ENCODE results near the gene PRKCZ. TPM values are rescaled to one million over a fixed set of nuclear protein-coding genes. Genes with fewer than 3 reads are reported as not detected.

The PRKCZ gene
- total and polyA plus RNA-seq, 2 donors (not counting 1 experiment from before 2014, with no cell fraction given): 1.6 to 2.0 TPM

DNA sequence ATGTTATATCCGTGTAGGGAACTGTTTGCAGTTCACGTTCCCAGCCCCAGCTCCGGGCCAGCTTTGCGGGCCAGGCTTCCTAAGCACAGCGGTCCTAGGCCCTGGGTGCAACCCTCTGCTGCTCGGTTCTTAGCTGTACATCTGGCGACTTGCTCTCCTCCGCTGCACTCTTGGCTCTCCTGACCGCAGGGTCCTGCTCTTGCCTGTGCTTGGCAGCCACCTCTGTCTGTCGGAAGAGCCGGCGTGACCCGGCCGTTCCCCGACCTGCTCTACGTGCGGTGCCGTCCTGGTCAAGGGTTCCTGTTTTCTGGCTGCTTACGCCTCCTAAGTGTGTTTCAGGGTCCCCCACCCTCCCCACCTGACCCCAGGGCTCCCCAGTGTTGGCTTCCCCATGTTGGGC lies 107.6 kb downstream of the PRKCZ start:
- no peak overlapping the region for H3K27ac ChIP-seq (ENCODE audit: insufficient read depth, low read length)
- H3K36me3 ChIP-seq (ENCODE audit: control insufficient read depth, insufficient read depth, low read length): no peaks in the 10 kb centered on the region
- no peak overlapping the region for H3K4me3 ChIP-seq (replicated peaks in 1 of 4; ENCODE audit: control extremely low read depth in 1 of 4, insufficient read depth in 1 of 4, low read depth in 3 of 4, low read length in 4 of 4)
- no peaks in the 10 kb centered on the region for H4K20me1 ChIP-seq (ENCODE audit: control insufficient read depth, extremely low read depth, insufficient read depth, low read length)
- H3K9ac ChIP-seq (ENCODE audit: insufficient read depth, low read length): no peak overlapping the region
- H3K79me2 ChIP-seq (ENCODE audit: control insufficient read depth, insufficient read depth, low read length): no peaks in the 10 kb centered on the region
- H3K4me1 ChIP-seq (ENCODE audit: control insufficient read depth, extremely low read depth, insufficient read depth, low read length): no peaks in the 10 kb centered on the region
- no peak for DNase-seq (ENCODE audit: low read depth in 2 of 2)
- H3K9me3 ChIP-seq (ENCODE audit: control insufficient read depth, insufficient read depth, low read depth, low read length): no peaks in the 10 kb centered on the region
- H3K4me2 ChIP-seq (ENCODE audit: extremely low read depth, insufficient read depth, low read length): no peak overlapping the region
- H3K27me3 ChIP-seq (ENCODE audit: control insufficient read depth, insufficient read depth, low read length): no peaks in the 10 kb centered on the region
- H2AFZ ChIP-seq (ENCODE audit: low read length): no peak overlapping the region
- TF ChIP-seq EZH2 (IDR thresholded peaks at IDR 0.05; ENCODE audit: low read length, missing control alignments): no peak
- TF ChIP-seq, protein P1, sequence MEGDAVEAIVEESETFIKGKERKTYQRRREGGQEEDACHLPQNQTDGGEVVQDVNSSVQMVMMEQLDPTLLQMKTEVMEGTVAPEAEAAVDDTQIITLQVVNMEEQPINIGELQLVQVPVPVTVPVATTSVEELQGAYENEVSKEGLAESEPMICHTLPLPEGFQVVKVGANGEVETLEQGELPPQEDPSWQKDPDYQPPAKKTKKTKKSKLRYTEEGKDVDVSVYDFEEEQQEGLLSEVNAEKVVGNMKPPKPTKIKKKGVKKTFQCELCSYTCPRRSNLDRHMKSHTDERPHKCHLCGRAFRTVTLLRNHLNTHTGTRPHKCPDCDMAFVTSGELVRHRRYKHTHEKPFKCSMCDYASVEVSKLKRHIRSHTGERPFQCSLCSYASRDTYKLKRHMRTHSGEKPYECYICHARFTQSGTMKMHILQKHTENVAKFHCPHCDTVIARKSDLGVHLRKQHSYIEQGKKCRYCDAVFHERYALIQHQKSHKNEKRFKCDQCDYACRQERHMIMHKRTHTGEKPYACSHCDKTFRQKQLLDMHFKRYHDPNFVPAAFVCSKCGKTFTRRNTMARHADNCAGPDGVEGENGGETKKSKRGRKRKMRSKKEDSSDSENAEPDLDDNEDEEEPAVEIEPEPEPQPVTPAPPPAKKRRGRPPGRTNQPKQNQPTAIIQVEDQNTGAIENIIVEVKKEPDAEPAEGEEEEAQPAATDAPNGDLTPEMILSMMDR (conservative IDR thresholded peaks at IDR 0.05 in 1 of 2, IDR thresholded peaks at IDR 0.05 in 1 of 2; ENCODE audit: low read depth in 1 of 2, low read length in 2 of 2): no peak

DNA sequence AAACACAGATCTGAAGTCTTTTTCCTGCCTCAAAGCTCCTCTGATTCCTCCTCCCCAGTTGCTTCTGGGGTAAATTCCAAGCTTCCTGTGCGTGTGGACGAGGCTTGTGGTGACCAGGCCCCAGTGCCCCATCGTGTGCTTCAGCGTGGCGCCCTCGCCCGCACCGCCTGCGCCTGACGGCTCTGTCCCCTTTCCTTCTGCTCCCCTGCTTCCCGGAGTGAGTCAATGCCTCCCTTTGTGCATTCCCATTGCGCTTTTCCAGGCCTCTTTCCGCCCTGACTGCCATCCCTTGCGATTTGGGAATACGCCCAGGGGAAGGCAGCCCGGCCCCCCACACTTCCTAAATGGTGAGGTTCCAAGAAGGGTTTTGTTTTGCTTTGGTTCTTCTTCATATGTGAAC lies 108.1 kb downstream of the PRKCZ start:
- Histone ChIP-seq H3K4me2 (ENCODE audit: extremely low read depth, insufficient read depth, low read length) (no peak overlapping the region), H3K79me2 (ENCODE audit: control insufficient read depth, insufficient read depth, low read length) (no peaks in the 10 kb centered on the region), H3K9me3 (ENCODE audit: control insufficient read depth, insufficient read depth, low read depth, low read length) (no peaks in the 10 kb centered on the region), H3K36me3 (ENCODE audit: control insufficient read depth, insufficient read depth, low read length) (no peaks in the 10 kb centered on the region), H3K4me1 (ENCODE audit: control insufficient read depth, extremely low read depth, insufficient read depth, low read length) (no peaks in the 10 kb centered on the region), H3K27me3 (ENCODE audit: control insufficient read depth, insufficient read depth, low read length) (no peaks in the 10 kb centered on the region), H3K4me3 (replicated peaks in 1 of 4; ENCODE audit: control extremely low read depth in 1 of 4, insufficient read depth in 1 of 4, low read depth in 3 of 4, low read length in 4 of 4) (no peak overlapping the region), H2AFZ (ENCODE audit: low read length) (no peak overlapping the region), H3K27ac (ENCODE audit: insufficient read depth, low read length) (no peak overlapping the region), H3K9ac (ENCODE audit: insufficient read depth, low read length) (no peak overlapping the region), H4K20me1 (ENCODE audit: control insufficient read depth, extremely low read depth, insufficient read depth, low read length) (no peaks in the 10 kb centered on the region)
- DNase-seq (ENCODE audit: low read depth in 2 of 2): no peak
- TF ChIP-seq, protein P1 (conservative IDR thresholded peaks at IDR 0.05 in 1 of 2, IDR thresholded peaks at IDR 0.05 in 1 of 2; ENCODE audit: low read depth in 1 of 2, low read length in 2 of 2): no peak
- no peak for TF ChIP-seq EZH2 (IDR thresholded peaks at IDR 0.05; ENCODE audit: low read length, missing control alignments)

DNA sequence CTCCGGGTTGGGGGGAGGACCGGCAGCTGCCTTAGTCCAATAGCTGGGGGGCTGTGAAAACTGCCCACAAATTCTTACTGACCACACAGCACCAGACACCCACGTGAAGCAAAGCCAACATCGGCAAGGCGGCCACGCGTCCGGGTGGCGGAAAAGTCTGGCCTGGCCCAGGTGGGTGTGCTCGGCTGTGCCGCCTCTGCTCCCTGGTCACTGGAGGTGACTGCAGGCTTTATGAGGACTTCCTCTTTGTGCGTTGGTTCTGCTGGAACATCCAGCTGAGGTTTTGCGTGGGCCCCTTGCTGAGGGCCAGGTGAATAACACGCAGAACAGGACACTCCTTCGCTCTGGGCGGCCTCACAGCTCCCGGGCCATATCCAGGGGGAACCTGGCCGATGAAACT lies 108.9 kb downstream of the PRKCZ start:
- H4K20me1 ChIP-seq (ENCODE audit: control insufficient read depth, extremely low read depth, insufficient read depth, low read length): no peaks in the 10 kb centered on the region
- no peaks in the 10 kb centered on the region for H3K79me2 ChIP-seq (ENCODE audit: control insufficient read depth, insufficient read depth, low read length)
- H3K36me3 ChIP-seq (ENCODE audit: control insufficient read depth, insufficient read depth, low read length): no peaks in the 10 kb centered on the region
- no peaks in the 10 kb centered on the region for H3K4me1 ChIP-seq (ENCODE audit: control insufficient read depth, extremely low read depth, insufficient read depth, low read length)
- no peak overlapping the region for H3K4me2 ChIP-seq (ENCODE audit: extremely low read depth, insufficient read depth, low read length)
- H3K4me3 ChIP-seq (replicated peaks in 1 of 4; ENCODE audit: control extremely low read depth in 1 of 4, insufficient read depth in 1 of 4, low read depth in 3 of 4, low read length in 4 of 4): no peak overlapping the region
- TF ChIP-seq, protein P1 (conservative IDR thresholded peaks at IDR 0.05 in 1 of 2, IDR thresholded peaks at IDR 0.05 in 1 of 2; ENCODE audit: low read depth in 1 of 2, low read length in 2 of 2): no peak
- no peak for TF ChIP-seq EZH2 (IDR thresholded peaks at IDR 0.05; ENCODE audit: low read length, missing control alignments)
- H3K9me3 ChIP-seq (ENCODE audit: control insufficient read depth, insufficient read depth, low read depth, low read length): no peaks in the 10 kb centered on the region
- H3K27ac ChIP-seq (ENCODE audit: insufficient read depth, low read length): no peak overlapping the region
- no peak overlapping the region for H2AFZ ChIP-seq (ENCODE audit: low read length)
- H3K9ac ChIP-seq (ENCODE audit: insufficient read depth, low read length): no peak overlapping the region
- no peaks in the 10 kb centered on the region for H3K27me3 ChIP-seq (ENCODE audit: control insufficient read depth, insufficient read depth, low read length)
- DNase-seq (ENCODE audit: low read depth in 2 of 2): no peak
